ENCODE measurements around the gene FBLN5.

Gene FBLN5

GRCh38 chr14:91866061-91866460 is 81.4 kb downstream of the FBLN5 start:
- H3K36me3 ChIP-seq (ENCODE audit: insufficient read depth, low read length): no peaks in the 10 kb centered on the region
- DNase-seq (ENCODE audit: low read depth, low spot score): no peak
- H3K9me3 ChIP-seq (ENCODE audit: low read depth, low read length): no peaks in the 10 kb centered on the region
- H3K9ac ChIP-seq (ENCODE audit: insufficient read length): no peak overlapping the region
- no peak overlapping the region for H3K27ac ChIP-seq
- H3K4me3 ChIP-seq: no peak overlapping the region
- TF ChIP-seq FOXP2 (optimal IDR thresholded peaks at IDR 0.05; ENCODE audit: control extremely low read depth, extremely low read length, insufficient read depth): no peak
- TF ChIP-seq EZH2 (IDR thresholded peaks at IDR 0.05): no peak
- no peak for TF ChIP-seq POLR2AphosphoS5 (IDR thresholded peaks at IDR 0.05; ENCODE audit: borderline replicate concordance, low read depth, low read length)

- Histone ChIP-seq H3K27ac (no peak overlapping the region), H3K9ac (ENCODE audit: insufficient read length) (no peak overlapping the region), H3K4me3 (no peak overlapping the region), H3K9me3 (ENCODE audit: low read depth, low read length) (no peaks in the 10 kb centered on the region), H3K36me3 (ENCODE audit: insufficient read depth, low read length) (no peaks in the 10 kb centered on the region)
- DNase-seq (ENCODE audit: low read depth, low spot score): peak; percentile 18
- TF ChIP-seq POLR2AphosphoS5 (IDR thresholded peaks at IDR 0.05; ENCODE audit: borderline replicate concordance, low read depth, low read length): no peak
- no peak for TF ChIP-seq EZH2 (IDR thresholded peaks at IDR 0.05)
- no peak for TF ChIP-seq FOXP2 (optimal IDR thresholded peaks at IDR 0.05; ENCODE audit: control extremely low read depth, extremely low read length, insufficient read depth)
Observed at GRCh38 chr14:91862417-91862816, 85.1 kb downstream of the FBLN5 start.

- no peak overlapping the region for H3K9ac ChIP-seq (ENCODE audit: insufficient read length)
- H3K4me3 ChIP-seq: no peak overlapping the region
- no peak overlapping the region for H3K27ac ChIP-seq
- H3K36me3 ChIP-seq (ENCODE audit: insufficient read depth, low read length): no peaks in the 10 kb centered on the region
- H3K9me3 ChIP-seq (ENCODE audit: low read depth, low read length): no peaks in the 10 kb centered on the region
- no peak for DNase-seq (ENCODE audit: low read depth, low spot score)
- TF ChIP-seq FOXP2 (optimal IDR thresholded peaks at IDR 0.05; ENCODE audit: control extremely low read depth, extremely low read length, insufficient read depth) (no peak), POLR2AphosphoS5 (IDR thresholded peaks at IDR 0.05; ENCODE audit: borderline replicate concordance, low read depth, low read length) (no peak), EZH2 (IDR thresholded peaks at IDR 0.05) (no peak)
Observed at GRCh38 chr14:91861091-91861490, 86.4 kb downstream of the FBLN5 start.

- no peaks in the 10 kb centered on the region for H3K36me3 ChIP-seq (ENCODE audit: insufficient read depth, low read length)
- no peak for DNase-seq (ENCODE audit: low read depth, low spot score)
- no peaks in the 10 kb centered on the region for H3K9me3 ChIP-seq (ENCODE audit: low read depth, low read length)
- no peak overlapping the region for H3K4me3 ChIP-seq
- TF ChIP-seq FOXP2 (optimal IDR thresholded peaks at IDR 0.05; ENCODE audit: control extremely low read depth, extremely low read length, insufficient read depth): no peak
- TF ChIP-seq EZH2 (IDR thresholded peaks at IDR 0.05): no peak
- no peak for TF ChIP-seq POLR2AphosphoS5 (IDR thresholded peaks at IDR 0.05; ENCODE audit: borderline replicate concordance, low read depth, low read length)
- H3K27ac ChIP-seq: no peak overlapping the region
- no peak overlapping the region for H3K9ac ChIP-seq (ENCODE audit: insufficient read length)
Observed at GRCh38 chr14:91860238-91860637, 87.3 kb downstream of the FBLN5 start.

- Histone ChIP-seq H3K9ac (ENCODE audit: insufficient read length) (no peak overlapping the region), H3K9me3 (ENCODE audit: low read depth, low read length) (no peaks in the 10 kb centered on the region), H3K27ac (no peak overlapping the region), H3K4me3 (no peak overlapping the region), H3K36me3 (ENCODE audit: insufficient read depth, low read length) (no peaks in the 10 kb centered on the region)
- TF ChIP-seq POLR2AphosphoS5 (IDR thresholded peaks at IDR 0.05; ENCODE audit: borderline replicate concordance, low read depth, low read length) (no peak), FOXP2 (optimal IDR thresholded peaks at IDR 0.05; ENCODE audit: control extremely low read depth, extremely low read length, insufficient read depth) (no peak), EZH2 (IDR thresholded peaks at IDR 0.05) (no peak)
- no peak for DNase-seq (ENCODE audit: low read depth, low spot score)
Observed at GRCh38 chr14:91858536-91859275, 88.8 kb downstream of the FBLN5 start.

GRCh38 chr14:91857614-91858013 is 89.9 kb downstream of the FBLN5 start:
- Histone ChIP-seq H3K27ac (no peak overlapping the region), H3K9ac (ENCODE audit: insufficient read length) (no peak overlapping the region), H3K4me3 (no peak overlapping the region), H3K9me3 (ENCODE audit: low read depth, low read length) (no peaks in the 10 kb centered on the region), H3K36me3 (ENCODE audit: insufficient read depth, low read length) (no peaks in the 10 kb centered on the region)
- no peak for DNase-seq (ENCODE audit: low read depth, low spot score)
- TF ChIP-seq EZH2 (IDR thresholded peaks at IDR 0.05) (no peak), POLR2AphosphoS5 (IDR thresholded peaks at IDR 0.05; ENCODE audit: borderline replicate concordance, low read depth, low read length) (no peak), FOXP2 (optimal IDR thresholded peaks at IDR 0.05; ENCODE audit: control extremely low read depth, extremely low read length, insufficient read depth) (no peak)

GRCh38 chr14:91854327-91854934 is 93.1 kb downstream of the FBLN5 start:
- Histone ChIP-seq H3K27ac (no peak overlapping the region), H3K4me3 (no peak overlapping the region), H3K36me3 (ENCODE audit: insufficient read depth, low read length) (no peaks in the 10 kb centered on the region), H3K9me3 (ENCODE audit: low read depth, low read length) (no peaks in the 10 kb centered on the region), H3K9ac (ENCODE audit: insufficient read length) (no peak overlapping the region)
- TF ChIP-seq POLR2AphosphoS5 (IDR thresholded peaks at IDR 0.05; ENCODE audit: borderline replicate concordance, low read depth, low read length): no peak
- no peak for TF ChIP-seq EZH2 (IDR thresholded peaks at IDR 0.05)
- DNase-seq (ENCODE audit: low read depth, low spot score): no peak

GRCh38 chr14:91851563-91851962 is 95.9 kb downstream of the FBLN5 start:
- TF ChIP-seq FOXP2 (optimal IDR thresholded peaks at IDR 0.05; ENCODE audit: control extremely low read depth, extremely low read length, insufficient read depth) (no peak), POLR2AphosphoS5 (IDR thresholded peaks at IDR 0.05; ENCODE audit: borderline replicate concordance, low read depth, low read length) (no peak), EZH2 (IDR thresholded peaks at IDR 0.05) (no peak)
- no peaks in the 10 kb centered on the region for H3K36me3 ChIP-seq (ENCODE audit: insufficient read depth, low read length)

More at GRCh38 chr14:91851563-91851962, 95.9 kb downstream of the FBLN5 start:
- no peak overlapping the region for H3K9ac ChIP-seq (ENCODE audit: insufficient read length)
- no peak overlapping the region for H3K27ac ChIP-seq
- H3K9me3 ChIP-seq (ENCODE audit: low read depth, low read length): no peaks in the 10 kb centered on the region
- no peak for DNase-seq (ENCODE audit: low read depth, low spot score)
- H3K4me3 ChIP-seq: no peak overlapping the region
